SKM-1 (cell line): ENCODE measurements around the gene ZBTB46.
"Not testable (repeated sequence)": the region's sequence is repeated elsewhere in the genome, so short reads cannot be mapped to it uniquely, and the experiment has no call there.

Experiments used
- DNase-seq: peaks from one replicate; lab custom pipeline; 2025; ENCODE audit not compliant: unreplicated experiment; lab: John Stamatoyannopoulos, UW

Gene ZBTB46

GRCh38 chr20:63830841-63831588, at the start of gene ZBTB46:
ZBTB46 (minus strand) TSS chr20:63831264; CDS start chr20:63790757, 40,507 bp downstream.
- no peak for DNase-seq

- DNase-seq = no peak
These were observed 48.0 kb upstream of the ZBTB46 start for GRCh38 chr20:63878899-63879663.

- no peak for DNase-seq
These were observed 46.8 kb upstream of the ZBTB46 start for GRCh38 chr20:63877755-63878470.

GRCh38 chr20:63876489-63877036, 45.5 kb upstream of the ZBTB46 start:
- no peak for DNase-seq

GRCh38 chr20:63874241-63874640, 43.2 kb upstream of the ZBTB46 start:
- DNase-seq = not testable (repeated sequence)

- peak; percentile 68 for DNase-seq
These were observed 42.5 kb upstream of the ZBTB46 start for GRCh38 chr20:63873477-63873971.

GRCh38 chr20:63868264-63868663, 37.2 kb upstream of the ZBTB46 start:
- no peak for DNase-seq

- not testable (repeated sequence) for DNase-seq
These were observed 36.0 kb upstream of the ZBTB46 start for GRCh38 chr20:63867042-63867441.

- peak; percentile 96 for DNase-seq
These were observed 34.0 kb upstream of the ZBTB46 start, which contains the start of gene TPD52L2 for GRCh38 chr20:63864978-63865640. TPD52L2 (plus strand) TSS chr20:63865270; CDS start chr20:63865366, 96 bp downstream.

- DNase-seq = no peak
These were observed 33.5 kb upstream of the ZBTB46 start for GRCh38 chr20:63864545-63864977.

- DNase-seq = peak; percentile 99
These were observed 32.9 kb upstream of the ZBTB46 start for GRCh38 chr20:63863798-63864544.

- DNase-seq = no peak
These were observed 32.1 kb upstream of the ZBTB46 start for GRCh38 chr20:63863021-63863797.

GRCh38 chr20:63861981-63862901, 31.2 kb upstream of the ZBTB46 start:
- no peak for DNase-seq

- DNase-seq = no peak
These were observed 30.4 kb upstream of the ZBTB46 start, which contains the start of gene ABHD16B for GRCh38 chr20:63861365-63861934. ABHD16B (plus strand) TSS chr20:63861498; CDS start chr20:63861541, 43 bp downstream.

- DNase-seq = peak; percentile 65
These were observed 29.4 kb upstream of the ZBTB46 start for GRCh38 chr20:63860325-63861051.

GRCh38 chr20:63859166-63859699, 28.2 kb upstream of the ZBTB46 start:
- DNase-seq = no peak
